Vagina (tissue), 2 donors: ENCODE data around the gene LCP1. TPM values are rescaled to one million over a fixed set of nuclear protein-coding genes. Genes with fewer than 3 reads are reported as not detected.

Source experiments
- DNase-seq, 2 donors: peaks; one replicate each; pipeline ENCODE4 v3.0.0-alpha.2; 2017; ENCODE audit errors: extremely low spot score in 2 of 2
- H3K27ac ChIP-seq: fragments of 200-600 bp; sonication (generic); one replicate; pipeline ENCODE4 v1.5.1; 2019
- H3K27me3 ChIP-seq: fragments of 200-600 bp; sonication (generic); one replicate; pipeline ENCODE4 v1.5.1; 2019
- H3K36me3 ChIP-seq, 2 donors: fragments of 200-600 bp; sonication (generic); one replicate each; pipeline ENCODE4 v1.5.1; 2017 to 2019
- H3K4me1 ChIP-seq: fragments of 200-600 bp; sonication (generic); one replicate; pipeline ENCODE4 v1.5.1; 2019
- H3K4me3 ChIP-seq, 2 donors: fragments of 200-600 bp; sonication (generic); 1 replicate in 1 of 2; 2 replicates in 1 of 2; pipeline ENCODE4 v1.5.1; 2016 to 2019
- H3K9me3 ChIP-seq: fragments of 200-600 bp; sonication (generic); one replicate; pipeline ENCODE4 v1.5.1; 2019
- CTCF ChIP-seq, 3 experiments: fragments of 450-650 bp in 2 of 3; fragments of 200-600 bp in 1 of 3; sonication (generic) in 1 of 3; IDR thresholded peaks; one replicate each; pipeline ENCODE4 v1.5.1; 2017 to 2019; ENCODE audit warnings: antibody characterized with exemption in 3 of 3, mild to moderate bottlenecking in 2 of 3, moderate library complexity in 2 of 3
- POLR2A ChIP-seq, 2 donors: fragments of 450-650 bp; IDR thresholded peaks; one replicate each; pipeline ENCODE4 v1.6.1; 2017; ENCODE audit warnings: antibody characterized with exemption in 2 of 2, mild to moderate bottlenecking in 2 of 2, moderate library complexity in 2 of 2
- POLR2AphosphoS5 ChIP-seq, 2 donors: sonication (generic); formaldehyde crosslinking; IDR thresholded peaks; one replicate each; pipeline ENCODE4 v1.9.0; 2017; ENCODE audit warnings: antibody characterized with exemption in 2 of 2, mild to moderate bottlenecking in 2 of 2, low read depth in 1 of 2; ENCODE audit not compliant: insufficient read depth in 1 of 2
- intact Hi-C: fragments of 100-400 bp; cut with DNase I; formaldehyde crosslinking; loops from one replicate; pipeline ENCODE4 v1.15.1; 2023
- total RNA-seq: library from RNA; depleted of rRNA; stranded (reverse); fragments of >200 nt; gene quantifications from one replicate; pipeline ENCODE4 v1.2.3, GENCODE V29; 2016

The LCP1 gene
- total RNA-seq, 1 donor from 2014 or later, result 30.9 TPM

- intact Hi-C loops, result no loop called here
- Histone ChIP-seq H3K27me3 (no peaks in the 10 kb centered on the region), H3K9me3 (no peaks in the 10 kb centered on the region), H3K27ac (no peak overlapping the region), H3K4me1 (no peaks in the 10 kb centered on the region), H3K4me3 (no peak overlapping the region), H3K36me3 (no peaks in the 10 kb centered on the region)
- TF ChIP-seq POLR2AphosphoS5 (IDR thresholded peaks at IDR 0.05; ENCODE audit: insufficient read depth in 1 of 2, low read depth in 1 of 2), result no peak
- no peak for TF ChIP-seq POLR2A (IDR thresholded peaks at IDR 0.05)
- no peak for TF ChIP-seq CTCF (IDR thresholded peaks at IDR 0.05)
- no peak for DNase-seq
Observed at GRCh38 chr13:46109451-46109850, 72.5 kb downstream of the LCP1 start.

- Histone ChIP-seq H3K27ac (no peak overlapping the region), H3K27me3 (no peaks in the 10 kb centered on the region), H3K4me1 (no peaks in the 10 kb centered on the region), H3K4me3 (no peak overlapping the region), H3K9me3 (no peaks in the 10 kb centered on the region), H3K36me3 (no peaks in the 10 kb centered on the region)
- no peak for TF ChIP-seq POLR2A (IDR thresholded peaks at IDR 0.05)
- TF ChIP-seq POLR2AphosphoS5 (IDR thresholded peaks at IDR 0.05; ENCODE audit: insufficient read depth in 1 of 2, low read depth in 1 of 2), result no peak
- no peak for TF ChIP-seq CTCF (IDR thresholded peaks at IDR 0.05)
- intact Hi-C loops, result no loop called here
- no peak for DNase-seq
Observed at GRCh38 chr13:46106839-46107371, 75.1 kb downstream of the LCP1 start.

- Histone ChIP-seq H3K27ac (no peak within 1 kb of the TSS), H3K4me3 (no peak within 1 kb of the TSS), H3K36me3 (no peaks in the 10 kb centered on the region), H3K4me1 (no peaks in the 10 kb centered on the region), H3K9me3 (no peaks in the 10 kb centered on the region), H3K27me3 (no peaks in the 10 kb centered on the region)
- no peak for DNase-seq
- TF ChIP-seq POLR2A (IDR thresholded peaks at IDR 0.05) (no peak), CTCF (IDR thresholded peaks at IDR 0.05) (no peak), POLR2AphosphoS5 (IDR thresholded peaks at IDR 0.05; ENCODE audit: insufficient read depth in 1 of 2, low read depth in 1 of 2) (no peak)
- intact Hi-C loops, result no loop called here
Observed at GRCh38 chr13:46104868-46105267, 77.1 kb downstream of the LCP1 start, which contains the start of gene CPB2. TSS of gene CPB2 (minus strand) at chr13:46105033. CDS start at chr13:46105009, 24 bp downstream.

- TF ChIP-seq CTCF (IDR thresholded peaks at IDR 0.05), result no peak
- TF ChIP-seq POLR2A (IDR thresholded peaks at IDR 0.05), result no peak
- TF ChIP-seq POLR2AphosphoS5 (IDR thresholded peaks at IDR 0.05; ENCODE audit: insufficient read depth in 1 of 2, low read depth in 1 of 2), result no peak
- no peak overlapping the region for H3K4me3 ChIP-seq
Observed at GRCh38 chr13:46103037-46103436, 78.9 kb downstream of the LCP1 start.

GRCh38 chr13:46102255-46102605, 79.7 kb downstream of the LCP1 start:
- Histone ChIP-seq H3K27me3 (no peaks in the 10 kb centered on the region), H3K27ac (no peak overlapping the region), H3K4me1 (no peaks in the 10 kb centered on the region), H3K4me3 (no peak overlapping the region), H3K36me3 (no peaks in the 10 kb centered on the region), H3K9me3 (no peaks in the 10 kb centered on the region)
- DNase-seq, result no peak
- TF ChIP-seq POLR2AphosphoS5 (IDR thresholded peaks at IDR 0.05; ENCODE audit: insufficient read depth in 1 of 2, low read depth in 1 of 2), result no peak
- TF ChIP-seq POLR2A (IDR thresholded peaks at IDR 0.05), result no peak
- no peak for TF ChIP-seq CTCF (IDR thresholded peaks at IDR 0.05)
- intact Hi-C loops, result no loop called here

More at GRCh38 chr13:46103037-46103436, 78.9 kb downstream of the LCP1 start:
- no peaks in the 10 kb centered on the region for H3K36me3 ChIP-seq
- intact Hi-C loops, result no loop called here
- no peaks in the 10 kb centered on the region for H3K9me3 ChIP-seq
- H3K27me3 ChIP-seq, result no peaks in the 10 kb centered on the region
- DNase-seq, result no peak
- H3K4me1 ChIP-seq, result no peaks in the 10 kb centered on the region
- no peak overlapping the region for H3K27ac ChIP-seq
